H1 (cell line): Measurements from ENCODE around the gene NEGR1. TPM values are rescaled to one million over a fixed set of nuclear protein-coding genes. Genes with fewer than 3 reads are reported as not detected.

Experiments used
- CTCF ChIA-PET: fragments of 300-600 bp; sonication (Branson Sonifier 250); formaldehyde crosslinking; loops from one replicate; lab custom pipeline; 2021; ENCODE audit not compliant: partially characterized antibody; lab: Charles Lee
- POLR2A ChIA-PET: fragments of 300-600 bp; sonication (Branson Sonifier 250); formaldehyde crosslinking; loops from one replicate; lab custom pipeline; 2021; ENCODE audit warnings: inconsistent platforms; ENCODE audit not compliant: partially characterized antibody; lab: Charles Lee
- DNase-seq, 2 experiments: peaks; one replicate each; pipeline versions ENCODE4 v3.0.0 to v3.0.0-alpha.2; 2010 to 2022; ENCODE audit warnings: low spot score in 2 of 2, low read depth in 1 of 2, mixed read lengths in 1 of 2
- FAIRE-seq: peaks from 2 replicates; lab custom pipeline; 2011; peaks lifted over from hg19 to GRCh38; lab: Jason Lieb, UNC
- H2AFZ ChIP-seq: 2 replicates; pipeline ENCODE4 v1.8.1; 2012; ENCODE audit warnings: low read length, inconsistent platforms
- H2AK5ac ChIP-seq: 2 replicates; pipeline ENCODE4 v1.6.1; 2013; ENCODE audit warnings: low read depth, low read length
- H2BK120ac ChIP-seq: replicated peaks from 2 replicates; pipeline ENCODE3; 2013; ENCODE audit warnings: low read depth, low read length, inconsistent platforms
- H2BK12ac ChIP-seq: 2 replicates; pipeline ENCODE4 v1.6.1; 2013; ENCODE audit warnings: low read depth, low read length
- H2BK15ac ChIP-seq: 2 replicates; pipeline ENCODE4 v1.6.1; 2013; ENCODE audit warnings: low read length
- H2BK20ac ChIP-seq: 2 replicates; pipeline ENCODE4 v1.6.1; 2013; ENCODE audit warnings: low read length
- H2BK5ac ChIP-seq: 2 replicates; pipeline ENCODE4 v1.6.1; 2013; ENCODE audit warnings: low read depth, low read length
- H3K14ac ChIP-seq: 2 replicates; pipeline ENCODE4 v1.6.1; 2013; ENCODE audit warnings: inconsistent platforms; ENCODE audit not compliant: insufficient read length
- H3K18ac ChIP-seq: 2 replicates; pipeline ENCODE4 v1.6.1; 2013; ENCODE audit warnings: low read length; ENCODE audit errors: extremely low read depth
- H3K23ac ChIP-seq: 2 replicates; pipeline ENCODE4 v1.6.1; 2013; ENCODE audit warnings: inconsistent platforms; ENCODE audit not compliant: insufficient read length
- H3K23me2 ChIP-seq: 2 replicates; pipeline ENCODE4 v1.6.1; 2013; ENCODE audit warnings: low read depth, low read length
- H3K27ac ChIP-seq: 2 replicates; pipeline ENCODE4 v1.6.1; 2011; ENCODE audit warnings: low read depth, low read length, inconsistent platforms
- H3K27me3 ChIP-seq, 4 experiments: replicated peaks in 1 of 4; 1 replicate in 1 of 4; 2 replicates in 3 of 4; pipeline versions ENCODE4 v1.6.1 to v1.8.1; 2011 to 2013; ENCODE audit warnings: low read length in 3 of 4, mild to moderate bottlenecking in 3 of 4, inconsistent platforms in 2 of 4, mixed read lengths in 2 of 4, moderate library complexity in 1 of 4; ENCODE audit not compliant: control insufficient read depth in 3 of 4, insufficient read depth in 3 of 4; ENCODE audit errors: extremely low read depth in 1 of 4
- H3K36me3 ChIP-seq, 4 experiments: 2 replicates each; pipeline versions ENCODE4 v1.6.1 to v1.8.1; 2011 to 2013; ENCODE audit warnings: mild to moderate bottlenecking in 4 of 4, low read length in 3 of 4, moderate library complexity in 2 of 4, control low read depth in 1 of 4, inconsistent platforms in 1 of 4; ENCODE audit not compliant: insufficient read depth in 4 of 4, control insufficient read depth in 2 of 4
- H3K4ac ChIP-seq: replicated peaks from 2 replicates; pipeline ENCODE3; 2013; ENCODE audit warnings: low read length, low read depth, mixed read lengths, inconsistent platforms; ENCODE audit not compliant: insufficient read length
- H3K4me1 ChIP-seq, 4 experiments: replicated peaks in 1 of 4; 1 replicate in 1 of 4; 2 replicates in 3 of 4; pipeline versions ENCODE4 v1.6.1 to v1.8.1; 2011 to 2013; ENCODE audit warnings: low read length in 3 of 4, inconsistent platforms in 2 of 4, mixed read lengths in 1 of 4; ENCODE audit not compliant: insufficient read depth in 4 of 4, control insufficient read depth in 3 of 4
- H3K4me2 ChIP-seq, 2 experiments: 2 replicates each; pipeline versions ENCODE4 v1.6.1 to v1.8.1; 2011 to 2013; ENCODE audit warnings: low read depth in 2 of 2, low read length in 2 of 2, control low read depth in 1 of 2, inconsistent platforms in 1 of 2, mild to moderate bottlenecking in 1 of 2; ENCODE audit not compliant: insufficient read depth in 1 of 2
- H3K4me3 ChIP-seq, 4 experiments: fragments of 200-600, 300-600 bp in 1 of 4; sonication (generic), shearing (Covaris generic), sonication (Bioruptor Twin) in 1 of 4; 2 replicates each; pipeline versions ENCODE4 v1.5.1 to v1.8.1; 2011 to 2016; ENCODE audit warnings: low read length in 4 of 4, low read depth in 3 of 4, control low read depth in 2 of 4, inconsistent platforms in 2 of 4, mild to moderate bottlenecking in 2 of 4, mixed read lengths in 1 of 4, moderate library complexity in 1 of 4; ENCODE audit not compliant: insufficient read depth in 2 of 4; ENCODE audit errors: extremely low read depth in 1 of 4
- H3K56ac ChIP-seq: replicated peaks from 2 replicates; pipeline ENCODE3; 2013; ENCODE audit warnings: low read depth, mild to moderate bottlenecking, mixed read lengths, low read length, inconsistent platforms; ENCODE audit not compliant: insufficient read length
- H3K79me1 ChIP-seq: 2 replicates; pipeline ENCODE4 v1.6.1; 2013; ENCODE audit warnings: low read depth, low read length, control low read depth
- H3K79me2 ChIP-seq, 2 experiments: 2 replicates each; pipeline versions ENCODE4 v1.6.1 to v1.8.1; 2012 to 2013; ENCODE audit warnings: low read length in 2 of 2, mild to moderate bottlenecking in 2 of 2, inconsistent platforms in 1 of 2; ENCODE audit not compliant: insufficient read depth in 2 of 2, control insufficient read depth in 1 of 2
- H3K9ac ChIP-seq, 4 experiments: replicated peaks in 1 of 4; 1 replicate in 1 of 4; 2 replicates in 3 of 4; pipeline versions ENCODE4 v1.6.1 to v1.8.1; 2011 to 2013; ENCODE audit warnings: low read depth in 3 of 4, low read length in 3 of 4, control low read depth in 2 of 4, mild to moderate bottlenecking in 2 of 4, moderate library complexity in 2 of 4, inconsistent platforms in 1 of 4; ENCODE audit errors: extremely low read depth in 1 of 4
- H3K9me3 ChIP-seq, 2 experiments: 2 replicates each; pipeline versions ENCODE4 v1.6.1 to v1.8.1; 2012 to 2013; ENCODE audit warnings: mild to moderate bottlenecking in 2 of 2, moderate library complexity in 2 of 2, control low read depth in 1 of 2, inconsistent platforms in 1 of 2, low read depth in 1 of 2, low read length in 1 of 2, mixed read lengths in 1 of 2; ENCODE audit not compliant: insufficient read depth in 2 of 2
- H4K20me1 ChIP-seq, 2 experiments: replicated peaks in 1 of 2; 2 replicates each; pipeline versions ENCODE3 to v1.8.1; 2011 to 2013; ENCODE audit warnings: inconsistent platforms in 2 of 2, low read length in 2 of 2, mild to moderate bottlenecking in 1 of 2; ENCODE audit not compliant: insufficient read depth in 2 of 2, control insufficient read depth in 1 of 2
- H4K5ac ChIP-seq: 2 replicates; pipeline ENCODE4 v1.6.1; 2013; ENCODE audit warnings: low read length, low read depth, mixed read lengths, inconsistent platforms; ENCODE audit not compliant: insufficient read length
- H4K8ac ChIP-seq: 2 replicates; pipeline ENCODE4 v1.8.0; 2013; ENCODE audit warnings: mild to moderate bottlenecking, moderate library complexity, low read length, inconsistent platforms; ENCODE audit not compliant: insufficient read depth; ENCODE audit errors: extremely low read depth
- H4K91ac ChIP-seq: replicated peaks from 2 replicates; pipeline ENCODE3; 2013; ENCODE audit warnings: low read length, mixed read lengths, inconsistent platforms; ENCODE audit not compliant: insufficient read length
- WGBS, 2 experiments: shearing (Covaris generic) in 1 of 2; methylation state at CpG; one replicate each; pipeline versions ENCODE4 v1.1.6 to v1.1.7; 2013 to 2015; ENCODE audit warnings: low lambda C conversion rate in 2 of 2, mixed read lengths in 2 of 2, inconsistent platforms in 1 of 2, low coverage in 1 of 2, missing lambda C conversion rate in 1 of 2; ENCODE audit not compliant: insufficient replicate concordance in 2 of 2, insufficient coverage in 1 of 2, insufficient read length in 1 of 2; ENCODE audit errors: extremely low coverage in 1 of 2, missing lambda C conversion rate in 1 of 2; 5-methylcytosine and 5-hydroxymethylcytosine counted together
- polyA plus RNA-seq, 7 experiments: library from polyadenylated mRNA; depleted of rRNA in 3 of 7; stranded (reverse) in 5 of 7; unstranded in 2 of 7; fragments of >200 nt in 5 of 7; fragments of 200-250 nt in 2 of 7; gene quantifications; 1 replicate in 5 of 7; 2 replicates in 1 of 7; 4 replicates in 1 of 7; pipeline versions ENCODE4 v1.2.1 to v1.2.3, GENCODE V29; 2011 to 2013; ENCODE audit warnings: missing spikeins in 2 of 7, mixed read lengths in 2 of 7
- total RNA-seq: library from RNA; stranded (reverse); fragmentation: NEBNext Ultra II Directional; extraction: Animal tissue kit (Norgen Biotek cat#: 25700); gene quantifications from 2 replicates; pipeline ENCODE4 v1.2.1, GENCODE V29; 2021

NEGR1 gene
- total and polyA plus RNA-seq, 2 of the 8 experiments (the other 6 are each of a cell fraction or from before 2014, with no cell fraction given), result 0.71 to 1.3 TPM

GRCh38 chr1:72186733-72187307, 95.5 kb downstream of the NEGR1 start:
- no peak for DNase-seq
- CTCF ChIA-PET, result interaction anchor here (0.9 to 2.6 kb wide), 10 partner anchors 8 to 601 kb away, joined by 3 to 11 read pairs (median 4); no protein-coding TSS in a partner anchor

More at GRCh38 chr1:72186733-72187307, 95.5 kb downstream of the NEGR1 start:
- H2BK120ac ChIP-seq, result no peak overlapping the region
- H3K14ac ChIP-seq, result no peak overlapping the region
- H3K27ac ChIP-seq, result no peak overlapping the region
- no peaks in the 10 kb centered on the region for H4K20me1 ChIP-seq
- H3K36me3 ChIP-seq, result no peaks in the 10 kb centered on the region
- H2BK12ac ChIP-seq, result no peak overlapping the region
- H2BK20ac ChIP-seq, result no peak overlapping the region
- H3K56ac ChIP-seq, result no peak overlapping the region
- no peak overlapping the region for H2BK15ac ChIP-seq
- H2BK5ac ChIP-seq, result no peak overlapping the region
- no peak overlapping the region for H3K4ac ChIP-seq
- POLR2A ChIA-PET, result no interaction called here
- H3K79me2 ChIP-seq, result no peaks in the 10 kb centered on the region
- H4K5ac ChIP-seq, result no peak overlapping the region
- no peak overlapping the region for H3K18ac ChIP-seq
- FAIRE-seq, result peak; percentile 70
- WGBS, 2 experiments, result 84 to 100% methylated on average over 1 of the region's 1 CpG
- H3K4me3 ChIP-seq, result no peak overlapping the region
- no peak overlapping the region for H4K91ac ChIP-seq
- no peaks in the 10 kb centered on the region for H3K27me3 ChIP-seq
- no peaks in the 10 kb centered on the region for H3K4me1 ChIP-seq
- no peak overlapping the region for H2AK5ac ChIP-seq
- H3K9ac ChIP-seq, result no peak overlapping the region
- H3K9me3 ChIP-seq, result no peaks in the 10 kb centered on the region
- no peaks in the 10 kb centered on the region for H3K23me2 ChIP-seq
- H3K23ac ChIP-seq, result no peak overlapping the region
- H3K79me1 ChIP-seq, result no peaks in the 10 kb centered on the region
- no peak overlapping the region for H3K4me2 ChIP-seq
- H2AFZ ChIP-seq, result no peak overlapping the region
- no peak overlapping the region for H4K8ac ChIP-seq
